Activated CD8-positive, alpha-beta T cell treated with anti-CD3 and anti-CD28 coated beads, Interleukin-2, amount 10 ng/mL, durations not matched to agents 7 days and 5 days (primary cell): ENCODE measurements around the gene C1QB. TPM values are rescaled to one million over a fixed set of nuclear protein-coding genes. Genes with fewer than 3 reads are reported as not detected.

Experiments
- ATAC-seq: fragments of 150-1000 bp; cut with Tn5 transposase; one replicate; pipeline ENCODE4 v1.10.0; 2021; ENCODE audit warnings: moderate library complexity
- CTCF ChIA-PET: fragments of 350-600 bp; sonication (Branson Sonifier 250); formaldehyde crosslinking; loops from one replicate; lab custom pipeline; 2021; ENCODE audit warnings: antibody characterized with exemption; lab: Charles Lee
- POLR2A ChIA-PET: fragments of 350-600 bp; sonication (Branson Sonifier 250); formaldehyde crosslinking; loops from one replicate; lab custom pipeline; 2021; ENCODE audit warnings: antibody characterized with exemption; lab: Charles Lee
- DNase-seq: peaks from one replicate; pipeline ENCODE4 v3.0.0-alpha.2; 2020
- H3K27ac Mint-ChIP-seq: one replicate; pipeline ENCODE4 v1.8.0; 2021; ENCODE audit warnings: mild to moderate bottlenecking, mixed read lengths
- H3K27me3 Mint-ChIP-seq: one replicate; pipeline ENCODE4 v1.8.0; 2021; ENCODE audit warnings: low read depth, mixed read lengths
- H3K36me3 Mint-ChIP-seq: one replicate; pipeline ENCODE4 v1.8.0; 2021; ENCODE audit warnings: low read depth, mixed read lengths
- H3K4me1 Mint-ChIP-seq: one replicate; pipeline ENCODE4 v1.8.0; 2021; ENCODE audit warnings: low read depth, mixed read lengths
- H3K4me3 Mint-ChIP-seq: one replicate; pipeline ENCODE4 v1.8.0; 2021; ENCODE audit warnings: mild to moderate bottlenecking, mixed read lengths
- H3K9me3 Mint-ChIP-seq: one replicate; pipeline ENCODE4 v1.8.0; 2022; ENCODE audit warnings: mixed read lengths; ENCODE audit not compliant: insufficient read depth
- total RNA-seq, 2 experiments: library from RNA; stranded (reverse); gene quantifications; one replicate each; pipeline ENCODE4 v1.2.3, GENCODE V29; 2021

C1QB gene
- total RNA-seq, 2 experiments from 2014 or later: not detected

DNA sequence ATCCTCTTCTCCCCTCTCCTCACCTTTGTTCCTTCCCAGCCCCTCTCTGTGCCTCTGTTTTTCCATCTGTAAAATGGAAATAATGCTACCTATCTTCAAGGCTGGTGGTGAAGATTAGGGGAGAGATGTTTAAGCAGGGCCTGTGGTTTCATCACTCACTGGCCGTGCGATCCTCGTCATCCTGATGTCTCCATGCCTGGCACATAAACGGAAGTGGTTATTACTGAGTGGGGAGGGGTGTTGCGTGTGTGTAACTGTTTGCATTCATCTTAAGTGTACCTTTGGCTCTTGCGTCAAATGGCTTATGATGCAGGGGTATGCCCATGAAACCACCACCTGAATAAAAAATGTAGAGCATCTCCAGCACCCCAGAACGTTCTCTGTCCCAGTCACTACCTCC is 33.8 kb upstream of the C1QB start:
- no peak for ATAC-seq
- Mint-ChIP-seq H3K36me3 (no peaks in the 10 kb centered on the region), H3K9me3 (no peaks in the 10 kb centered on the region), H3K27ac (no peak overlapping the region), H3K4me1 (no peaks in the 10 kb centered on the region), H3K27me3 (peaks cover 3% of the 10 kb centered on the region), H3K4me3 (no peak overlapping the region)
- ChIA-PET CTCF (no interaction called here), POLR2A (no interaction called here)
- no peak for DNase-seq

DNA sequence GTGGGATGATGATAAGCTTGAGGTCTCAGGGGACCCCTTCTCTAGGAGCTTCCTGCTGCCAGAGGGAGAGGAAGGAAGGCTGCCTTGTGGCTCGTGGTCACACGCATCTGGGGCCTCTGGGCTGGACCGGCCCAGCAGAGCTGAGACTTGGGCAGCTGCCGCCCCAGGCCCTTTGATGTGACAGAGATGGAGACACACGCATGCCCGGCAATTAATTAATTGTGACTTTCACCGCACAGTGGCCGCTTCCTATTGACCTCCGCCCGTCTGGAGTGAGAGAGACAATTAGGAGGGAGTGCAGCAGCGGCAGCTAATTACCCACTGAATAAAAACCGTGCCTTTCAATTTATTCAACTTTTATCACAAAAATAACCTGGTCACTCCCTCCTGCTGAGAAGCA is 33.2 kb upstream of the C1QB start:
- CTCF ChIA-PET: no interaction called here
- Mint-ChIP-seq H3K27me3 (peaks cover 3% of the 10 kb centered on the region), H3K4me1 (no peaks in the 10 kb centered on the region), H3K4me3 (no peak overlapping the region), H3K27ac (no peak overlapping the region), H3K9me3 (no peaks in the 10 kb centered on the region), H3K36me3 (no peaks in the 10 kb centered on the region)
- no peak for ATAC-seq
- POLR2A ChIA-PET: no interaction called here
- no peak for DNase-seq

DNA sequence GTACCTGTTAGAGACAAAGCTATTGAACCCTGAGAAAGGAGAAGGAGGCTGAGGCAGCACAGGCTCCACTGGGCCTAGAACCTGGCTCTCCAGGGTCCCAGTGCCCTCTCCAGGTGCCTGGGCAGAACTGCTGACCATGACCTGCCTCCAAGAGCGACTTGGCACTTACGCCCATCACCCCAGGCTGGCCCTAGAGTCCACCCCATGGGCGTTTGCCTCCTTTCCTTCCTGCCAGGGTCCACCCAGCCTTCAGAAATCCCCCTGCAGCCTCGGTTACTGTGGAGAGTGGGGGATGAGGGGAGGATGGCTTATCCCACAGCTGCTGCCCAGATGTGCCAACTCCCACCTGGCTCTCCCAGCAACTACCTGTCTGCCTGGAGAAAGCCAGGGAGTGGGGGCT is 31.3 kb upstream of the C1QB start:
- POLR2A ChIA-PET: no interaction called here
- no peak overlapping the region for H3K27ac Mint-ChIP-seq
- H3K4me1 Mint-ChIP-seq: no peaks in the 10 kb centered on the region
- no peaks in the 10 kb centered on the region for H3K36me3 Mint-ChIP-seq
- DNase-seq (no peak), ATAC-seq (no peak)
- CTCF ChIA-PET: no interaction called here
- H3K27me3 Mint-ChIP-seq: peaks cover 8% of the 10 kb centered on the region
- H3K9me3 Mint-ChIP-seq: no peaks in the 10 kb centered on the region
- H3K4me3 Mint-ChIP-seq: no peak overlapping the region

DNA sequence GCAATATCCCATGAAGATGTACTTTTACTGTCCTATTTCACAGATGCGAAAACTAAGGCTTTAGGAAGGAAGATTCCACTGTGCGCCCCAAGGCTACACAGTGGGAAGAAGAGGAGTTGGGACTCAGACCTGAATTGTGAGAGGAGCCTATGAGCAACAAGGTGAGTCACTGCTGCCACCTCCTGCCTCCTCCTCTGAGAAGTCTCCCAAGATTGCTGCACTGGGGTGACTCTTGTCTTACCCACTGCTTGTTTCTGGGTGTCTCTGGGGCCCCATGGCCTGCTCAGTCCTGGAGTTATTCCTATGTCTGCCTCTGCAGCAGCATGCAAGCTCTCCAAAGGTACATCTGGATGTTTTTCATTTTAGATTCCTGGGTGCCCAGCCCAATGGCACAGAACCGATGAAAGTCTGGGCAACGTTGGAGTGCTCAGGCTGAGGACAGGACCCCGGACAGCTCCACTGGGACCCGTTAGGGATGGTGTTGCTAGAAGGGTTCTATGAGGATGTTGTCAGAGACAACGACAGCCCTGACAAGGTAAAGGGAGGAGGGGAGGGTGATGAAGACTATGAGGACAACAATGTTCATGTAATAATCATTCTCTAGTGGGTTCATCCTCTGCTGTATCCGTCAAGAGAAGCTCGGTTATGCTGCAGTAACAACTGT is 27.6 kb upstream of the C1QB start:
- Mint-ChIP-seq H3K4me3 (no peak overlapping the region), H3K27me3 (peaks cover 15% of the 10 kb centered on the region), H3K36me3 (no peaks in the 10 kb centered on the region), H3K4me1 (no peaks in the 10 kb centered on the region), H3K9me3 (no peaks in the 10 kb centered on the region), H3K27ac (no peak overlapping the region)
- DNase-seq (no peak), ATAC-seq (no peak)
- ChIA-PET CTCF (no interaction called here), POLR2A (no interaction called here)

DNA sequence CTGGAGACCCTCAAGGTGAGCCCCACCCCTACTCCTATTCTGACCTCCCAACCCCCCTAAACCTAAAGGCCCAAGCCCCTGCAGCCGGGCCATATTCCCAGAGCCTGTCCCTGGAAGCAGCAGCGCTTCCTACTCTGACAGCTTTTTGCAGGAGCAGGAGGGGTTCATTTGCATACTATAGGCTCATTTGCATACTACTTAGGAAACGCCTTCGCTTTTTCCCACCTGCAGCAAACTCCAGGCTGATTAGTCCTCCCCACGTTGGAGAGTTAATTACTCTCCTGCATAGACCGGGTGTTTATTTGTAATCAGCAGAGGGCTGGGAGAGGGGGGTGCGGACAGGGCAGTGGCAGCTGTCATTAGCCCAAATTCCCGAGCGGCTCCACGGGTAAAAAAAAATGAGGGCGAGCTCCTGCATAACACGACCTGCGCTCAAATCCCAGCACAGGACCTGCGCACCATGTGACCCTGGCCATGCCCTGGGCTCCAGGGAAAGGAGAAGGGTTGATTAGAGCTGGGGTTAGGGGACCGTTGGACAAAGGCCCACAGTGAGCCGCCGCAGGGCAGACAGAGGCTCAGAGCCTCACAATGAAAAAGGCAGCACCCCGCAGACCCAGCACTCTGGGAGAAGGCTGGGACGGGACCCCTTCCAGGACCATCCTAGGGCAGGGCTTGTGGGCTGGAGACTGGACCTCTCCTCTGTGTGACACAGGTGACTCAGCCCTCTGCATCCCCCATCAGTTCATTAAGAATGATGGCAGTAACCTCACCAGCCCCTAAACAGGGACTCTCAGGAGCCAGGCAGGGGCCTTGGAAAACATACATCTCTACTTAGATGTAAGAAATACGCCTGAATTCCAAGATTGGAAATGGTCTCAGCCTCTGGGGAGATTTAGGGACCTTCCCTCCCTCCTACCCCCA is 26.5 kb upstream of the C1QB start:
- Mint-ChIP-seq H3K27ac (no peak overlapping the region), H3K27me3 (peaks cover 15% of the 10 kb centered on the region), H3K9me3 (no peaks in the 10 kb centered on the region), H3K36me3 (no peaks in the 10 kb centered on the region), H3K4me1 (no peaks in the 10 kb centered on the region), H3K4me3 (no peak overlapping the region)
- DNase-seq: no peak
- no peak for ATAC-seq
- POLR2A ChIA-PET: no interaction called here
- CTCF ChIA-PET: no interaction called here

DNA sequence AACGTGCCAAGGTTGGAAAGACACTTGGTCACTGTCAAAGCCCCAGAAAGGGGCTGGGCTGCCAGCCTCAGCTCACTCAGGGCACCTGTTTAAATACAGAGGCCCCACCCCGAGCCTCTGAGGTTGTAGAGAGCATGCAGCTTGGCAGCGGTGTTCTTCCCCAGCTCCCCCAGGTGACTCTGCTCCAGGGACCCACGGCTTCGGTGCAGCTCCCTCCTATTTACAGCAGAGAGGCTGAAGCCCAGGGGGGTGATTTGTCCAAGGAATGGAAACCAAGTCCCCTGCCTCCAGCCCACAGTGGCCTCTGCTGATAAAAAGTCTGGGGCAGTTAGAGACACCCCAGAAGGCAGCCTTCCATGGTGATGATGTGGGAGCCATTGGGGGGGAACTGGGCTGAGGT is 25.7 kb upstream of the C1QB start:
- no peak for DNase-seq

DNA sequence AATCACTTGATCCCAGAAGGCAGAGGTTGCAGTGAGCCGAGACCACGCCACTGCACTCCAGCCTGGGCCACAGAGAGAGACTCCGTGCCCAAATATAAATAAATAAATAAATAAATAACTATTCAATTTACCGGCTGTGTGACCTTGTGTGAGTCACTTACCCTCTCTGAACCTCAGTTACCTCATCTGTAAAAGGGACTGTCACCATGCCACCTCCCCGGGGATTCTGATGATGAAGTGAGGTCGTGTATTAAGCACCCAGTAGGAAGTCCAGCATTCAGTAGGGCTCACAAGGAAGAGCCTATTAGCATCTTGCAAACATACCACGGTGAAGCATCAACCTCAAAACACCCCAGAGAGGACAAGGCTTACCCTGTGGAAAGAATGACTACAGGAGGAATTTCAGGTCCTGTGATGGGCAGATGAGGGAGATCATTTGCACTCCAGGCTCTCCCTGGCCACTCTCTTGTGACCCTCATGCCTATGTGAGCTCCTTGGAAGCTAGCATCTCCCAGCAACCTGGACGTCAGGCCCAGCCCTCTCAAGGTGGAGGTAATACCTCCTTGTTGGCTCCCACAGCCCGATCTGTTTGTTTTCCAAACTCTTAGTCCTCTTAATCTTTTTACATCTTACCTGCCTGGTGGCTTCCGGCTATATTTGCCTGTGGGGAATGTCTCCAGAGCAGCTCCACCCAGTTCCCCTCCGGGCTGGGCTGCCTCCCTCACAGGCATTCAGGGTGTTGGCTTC is 24.2 kb upstream of the C1QB start:
- H3K4me3 Mint-ChIP-seq: no peak overlapping the region
- no peaks in the 10 kb centered on the region for H3K4me1 Mint-ChIP-seq
- ATAC-seq (no peak), DNase-seq (no peak)
- POLR2A ChIA-PET: no interaction called here
- H3K27ac Mint-ChIP-seq: no peak overlapping the region
- peaks cover 20% of the 10 kb centered on the region for H3K27me3 Mint-ChIP-seq
- CTCF ChIA-PET: no interaction called here
- no peaks in the 10 kb centered on the region for H3K36me3 Mint-ChIP-seq
- H3K9me3 Mint-ChIP-seq: no peaks in the 10 kb centered on the region

More for the DNA sequence above, 25.7 kb upstream of the C1QB start:
- H3K9me3 Mint-ChIP-seq: no peaks in the 10 kb centered on the region
- no peak overlapping the region for H3K4me3 Mint-ChIP-seq
- CTCF ChIA-PET: no interaction called here
- ATAC-seq: no peak
- no peaks in the 10 kb centered on the region for H3K4me1 Mint-ChIP-seq
- POLR2A ChIA-PET: no interaction called here
- H3K27ac Mint-ChIP-seq: no peak overlapping the region
- no peaks in the 10 kb centered on the region for H3K36me3 Mint-ChIP-seq
- H3K27me3 Mint-ChIP-seq: peaks cover 18% of the 10 kb centered on the region

DNA sequence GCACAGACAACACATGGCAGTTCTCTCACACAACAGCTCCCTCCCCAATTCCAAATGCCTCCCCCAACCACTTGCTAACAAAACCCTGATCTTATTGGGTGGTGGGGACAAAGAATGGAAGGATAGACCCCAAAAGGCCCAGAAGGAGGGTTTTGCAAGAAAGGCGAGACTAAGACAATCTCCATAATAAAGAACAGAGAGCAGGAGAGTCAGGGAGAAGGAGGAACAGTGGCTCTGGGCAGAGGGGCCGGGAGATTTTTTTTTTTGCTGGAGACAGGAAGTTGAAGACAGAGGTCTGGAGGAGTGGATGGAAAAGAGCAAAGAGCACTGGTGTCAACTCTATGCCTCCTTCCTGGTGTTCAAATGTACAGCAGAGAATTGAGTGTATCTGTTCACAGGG is 23.1 kb upstream of the C1QB start:
- Mint-ChIP-seq H3K36me3 (no peaks in the 10 kb centered on the region), H3K4me1 (no peaks in the 10 kb centered on the region), H3K4me3 (no peak overlapping the region), H3K27ac (no peak overlapping the region), H3K9me3 (no peaks in the 10 kb centered on the region), H3K27me3 (peaks cover 20% of the 10 kb centered on the region)
- no peak for DNase-seq
- CTCF ChIA-PET: no interaction called here
- ATAC-seq: no peak
- POLR2A ChIA-PET: no interaction called here

DNA sequence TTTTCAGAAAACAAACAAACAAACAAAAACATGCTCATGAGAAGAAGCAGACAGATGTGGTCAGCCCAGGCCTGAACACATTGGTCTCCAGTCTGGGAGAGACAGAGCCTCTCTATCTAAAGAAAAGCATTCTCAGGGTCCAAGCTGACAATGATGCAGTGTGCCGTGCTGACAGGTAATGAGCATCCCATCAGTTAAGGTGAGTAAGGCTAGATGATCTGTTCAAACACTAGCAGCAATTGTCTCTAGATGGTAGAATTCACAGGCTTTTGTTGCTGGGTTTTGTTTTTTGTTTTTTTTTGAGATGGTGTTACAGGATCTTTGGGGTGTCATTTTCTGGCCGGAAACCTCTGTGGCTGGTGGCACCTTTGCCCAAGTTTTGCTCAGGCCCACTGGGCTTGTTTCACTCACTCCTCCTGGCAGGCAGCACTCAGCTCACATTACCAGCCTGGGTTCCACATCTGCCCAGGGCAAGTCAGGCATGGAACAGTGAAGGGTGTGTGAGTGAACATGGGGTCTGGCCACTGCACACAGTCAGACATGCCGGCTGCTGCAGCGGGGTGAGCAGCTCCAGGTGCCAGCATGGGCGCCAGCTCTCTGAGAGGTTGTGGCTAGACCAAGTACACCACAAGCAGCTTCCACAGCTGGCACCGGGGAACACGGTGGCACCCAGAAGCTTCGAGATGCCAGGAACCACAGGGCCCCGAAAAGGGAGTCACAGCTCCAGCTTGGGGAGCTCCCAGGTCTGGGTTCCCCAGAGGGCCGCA is 19.2 kb upstream of the C1QB start:
- ATAC-seq: no peak
- Mint-ChIP-seq H3K27me3 (peaks cover 12% of the 10 kb centered on the region), H3K9me3 (no peaks in the 10 kb centered on the region), H3K4me3 (no peak overlapping the region), H3K27ac (no peak overlapping the region), H3K4me1 (no peaks in the 10 kb centered on the region), H3K36me3 (no peaks in the 10 kb centered on the region)
- no peak for DNase-seq
- POLR2A ChIA-PET: no interaction called here
- CTCF ChIA-PET: interaction anchor here (2.6 kb wide), 1 partner anchor 213 kb away, joined by 5 read pairs; no protein-coding TSS in a partner anchor

DNA sequence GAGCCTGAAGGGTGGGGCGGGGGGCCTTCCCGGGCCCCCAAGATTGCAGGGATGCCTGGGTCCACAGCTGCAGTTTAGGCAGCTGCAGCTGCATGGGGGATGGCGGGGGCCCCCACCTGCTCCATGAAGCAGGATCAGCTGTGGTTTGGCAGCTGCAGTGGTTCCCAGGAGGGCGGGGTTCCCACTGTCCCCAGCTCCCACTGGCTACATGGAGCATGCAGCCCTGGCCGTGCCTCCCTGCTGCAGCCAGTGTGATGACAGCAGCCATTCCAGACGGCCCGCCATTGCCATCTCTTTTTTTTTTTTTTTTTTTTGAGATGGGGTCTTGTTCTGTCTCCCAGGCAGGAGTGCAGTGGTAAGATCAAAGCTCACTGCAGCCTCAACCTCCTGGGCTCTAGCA is 17.6 kb upstream of the C1QB start:
- no peak overlapping the region for H3K4me3 Mint-ChIP-seq
- H3K27me3 Mint-ChIP-seq: peaks cover 5% of the 10 kb centered on the region
- no peaks in the 10 kb centered on the region for H3K36me3 Mint-ChIP-seq
- no peak overlapping the region for H3K27ac Mint-ChIP-seq
- DNase-seq: no peak
- no peaks in the 10 kb centered on the region for H3K9me3 Mint-ChIP-seq
- POLR2A ChIA-PET: interaction anchor here (0.6 kb wide), 1 partner anchor 540 kb away, joined by 3 read pairs; no protein-coding TSS in a partner anchor
- H3K4me1 Mint-ChIP-seq: no peaks in the 10 kb centered on the region
- CTCF ChIA-PET: interaction anchor here (2.6 kb wide), 1 partner anchor 215 kb away, joined by 5 read pairs; no protein-coding TSS in a partner anchor
- ATAC-seq: no peak

DNA sequence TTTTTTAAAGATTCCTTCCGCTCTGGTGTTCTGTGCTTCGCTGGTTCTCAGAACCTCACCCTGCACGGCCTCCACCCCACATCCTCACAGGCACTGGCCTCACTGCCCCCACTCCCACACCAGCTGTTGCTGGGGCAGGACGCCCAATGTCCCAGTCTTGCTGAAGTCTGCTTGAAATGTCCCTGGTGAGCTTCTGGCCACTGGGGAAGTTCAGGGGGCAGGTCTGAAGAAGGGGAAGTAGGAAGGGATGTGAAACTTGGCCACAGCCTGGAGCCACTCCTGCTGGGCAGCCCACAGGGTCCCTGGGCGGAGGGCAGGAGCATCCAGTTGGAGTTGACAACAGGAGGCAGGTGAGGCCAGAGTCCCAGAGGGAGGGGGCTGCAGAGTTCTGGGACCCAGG is 16.7 kb upstream of the C1QB start, which contains the start of gene C1QA:
Gene C1QA, plus strand, starts transcription at position 276 of the 400 bp plus-strand sequence. CDS start 989 bp downstream, outside the sequence.
- ATAC-seq: no peak

More for the DNA sequence above, 16.7 kb upstream of the C1QB start, which contains the start of gene C1QA:
- POLR2A ChIA-PET: no interaction called here
- Mint-ChIP-seq H3K36me3 (no peaks in the 10 kb centered on the region), H3K27ac (no peak within 1 kb of the TSS), H3K4me1 (no peaks in the 10 kb centered on the region), H3K9me3 (no peaks in the 10 kb centered on the region), H3K27me3 (peaks cover 5% of the 10 kb centered on the region), H3K4me3 (no peak within 1 kb of the TSS)
- no peak for DNase-seq
- CTCF ChIA-PET: no interaction called here
